ENCODE data around the gene TMPRSS11A.

The TMPRSS11A gene

GRCh38 chr4:67909905-67910584, 53.2 kb downstream of the TMPRSS11A start:
- no peak overlapping the region for H3K4me3 ChIP-seq (ENCODE audit: low read depth, low read length)
- TF ChIP-seq CTCF (IDR thresholded peaks at IDR 0.05; ENCODE audit: low read depth, low read length), result peak; percentile 19; the same call in 1 of the 2 replicates

GRCh38 chr4:67907650-67908049, 55.6 kb downstream of the TMPRSS11A start:
- no peak for TF ChIP-seq CTCF (IDR thresholded peaks at IDR 0.05; ENCODE audit: low read depth, low read length)
- no peak overlapping the region for H3K4me3 ChIP-seq (ENCODE audit: low read depth, low read length)

GRCh38 chr4:67899096-67899495, 64.2 kb downstream of the TMPRSS11A start:
- TF ChIP-seq CTCF (IDR thresholded peaks at IDR 0.05; ENCODE audit: low read depth, low read length), result no peak
- no peak overlapping the region for H3K4me3 ChIP-seq (ENCODE audit: low read depth, low read length)

- no peak overlapping the region for H3K4me3 ChIP-seq (ENCODE audit: low read depth, low read length)
- TF ChIP-seq CTCF (IDR thresholded peaks at IDR 0.05; ENCODE audit: low read depth, low read length), result no peak
Observed at GRCh38 chr4:67897686-67898085, 65.6 kb downstream of the TMPRSS11A start.

- H3K4me3 ChIP-seq (ENCODE audit: low read depth, low read length), result no peak overlapping the region
- no peak for TF ChIP-seq CTCF (IDR thresholded peaks at IDR 0.05; ENCODE audit: low read depth, low read length)
Observed at GRCh38 chr4:67896421-67897065, 66.8 kb downstream of the TMPRSS11A start.

GRCh38 chr4:67894659-67895058, 68.6 kb downstream of the TMPRSS11A start:
- no peak overlapping the region for H3K4me3 ChIP-seq (ENCODE audit: low read depth, low read length)
- TF ChIP-seq CTCF (IDR thresholded peaks at IDR 0.05; ENCODE audit: low read depth, low read length), result no peak

GRCh38 chr4:67892905-67893304, 70.4 kb downstream of the TMPRSS11A start:
- no peak overlapping the region for H3K4me3 ChIP-seq (ENCODE audit: low read depth, low read length)
- peak; percentile 22; the same call in 1 of the 2 replicates for TF ChIP-seq CTCF (IDR thresholded peaks at IDR 0.05; ENCODE audit: low read depth, low read length)
